Fibroblast of villous mesenchyme (primary cell): ENCODE results near the gene WHRN. TPM values are rescaled to one million over a fixed set of nuclear protein-coding genes. Genes with fewer than 3 reads are reported as not detected.

Experiments used
- DNase-seq: peaks from one replicate; pipeline ENCODE4 v3.0.0-alpha.2; 2010; ENCODE audit warnings: low read depth
- H3K4me3 ChIP-seq: 2 replicates; pipeline ENCODE4 v1.5.1; 2011; ENCODE audit warnings: low read depth, mild to moderate bottlenecking, low read length
- CTCF ChIP-seq: IDR thresholded peaks from 2 replicates; pipeline ENCODE4 v1.5.1; 2012; ENCODE audit warnings: low read depth, mild to moderate bottlenecking, low read length; ENCODE audit not compliant: insufficient read depth
- total RNA-seq: library from RNA; depleted of rRNA; stranded (reverse); fragments of >200 nt; gene quantifications from 2 replicates; pipeline ENCODE4 v1.2.3, GENCODE V29; 2012

WHRN gene
- total RNA-seq, 1 donor = 1.3 TPM

DNA sequence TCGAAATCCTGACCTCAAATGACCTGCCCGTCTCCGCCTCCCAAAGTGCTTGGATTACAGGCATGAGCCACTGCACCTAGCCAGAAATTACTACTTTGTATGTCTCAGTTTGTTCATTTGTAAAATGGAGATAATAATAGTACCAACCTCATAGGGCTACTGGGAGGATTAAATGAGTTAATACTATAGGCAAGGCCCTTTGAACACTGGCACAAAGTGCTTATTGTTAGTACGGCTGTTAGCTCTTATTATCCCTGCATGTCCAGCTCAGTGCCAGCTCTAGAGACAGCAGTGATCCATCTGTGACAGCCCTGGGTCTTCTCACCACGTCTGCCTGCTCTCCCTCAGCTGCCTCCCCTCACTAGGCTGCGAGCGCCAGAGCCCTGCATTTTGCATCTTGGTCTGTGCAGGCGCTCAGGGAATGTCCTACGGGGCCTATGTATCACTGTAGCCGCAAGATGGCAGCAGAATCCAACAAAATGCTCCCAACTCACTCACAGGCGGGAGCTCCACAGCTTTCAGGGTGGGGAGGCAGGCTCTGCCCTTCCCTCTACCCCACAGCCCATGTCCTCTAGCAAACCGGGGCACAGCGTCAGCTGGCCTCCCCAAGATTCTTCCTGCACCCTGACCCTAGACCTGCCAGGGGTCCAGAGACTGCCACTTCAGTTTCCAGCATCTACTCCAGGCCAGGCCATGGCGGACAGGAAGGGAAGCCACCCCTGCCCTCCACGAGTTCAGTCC, 99.8 kb downstream of the WHRN start:
- H3K4me3 ChIP-seq = no peak overlapping the region
- TF ChIP-seq CTCF = peak; percentile 82
- peak; percentile 79 for DNase-seq

- no peak for TF ChIP-seq CTCF
- no peak overlapping the region for H3K4me3 ChIP-seq
- DNase-seq = no peak
These were observed 100.7 kb downstream of the WHRN start for GRCh38 chr9:114404531-114404930.

DNA sequence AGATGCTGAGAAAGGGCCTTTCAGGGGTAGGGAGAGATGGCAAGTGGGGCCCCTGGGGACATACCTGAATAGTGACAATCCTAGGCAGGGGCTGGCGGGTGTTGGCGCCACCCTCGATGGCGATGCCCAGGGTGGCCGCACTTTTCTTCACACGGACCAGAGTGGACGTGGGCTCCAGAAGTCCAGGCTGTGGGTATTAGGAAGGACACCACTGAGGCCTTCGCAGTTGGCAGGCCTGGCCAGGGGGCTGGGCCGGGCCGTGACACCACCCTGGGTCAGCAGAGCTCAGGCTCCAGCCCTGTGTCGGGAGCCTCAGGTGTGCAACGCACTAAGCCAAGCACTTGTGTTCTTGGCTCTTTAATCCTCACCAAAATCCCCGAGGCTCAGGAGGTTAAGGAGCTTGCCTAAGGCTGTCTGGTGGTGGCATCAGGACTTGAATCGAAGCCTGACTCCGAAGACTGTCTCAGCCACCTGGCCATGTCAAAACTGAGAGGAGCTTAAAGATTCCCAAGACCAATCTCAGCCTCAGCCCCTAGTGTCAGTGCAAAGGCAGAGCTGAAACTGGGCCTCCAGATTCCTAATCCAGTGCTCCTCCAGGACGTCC, 102.0 kb downstream of the WHRN start:
- no peak for TF ChIP-seq CTCF
- DNase-seq = no peak

GRCh38 chr9:114401344-114401743, 103.9 kb downstream of the WHRN start:
- no peak overlapping the region for H3K4me3 ChIP-seq
- no peak for TF ChIP-seq CTCF

More for the DNA sequence above, 102.0 kb downstream of the WHRN start:
- no peak overlapping the region for H3K4me3 ChIP-seq

GRCh38 chr9:114400772-114401171, 104.5 kb downstream of the WHRN start:
- DNase-seq = no peak
- no peak for TF ChIP-seq CTCF
- H3K4me3 ChIP-seq = no peak overlapping the region

More at GRCh38 chr9:114401344-114401743, 103.9 kb downstream of the WHRN start:
- no peak for DNase-seq

GRCh38 chr9:114400219-114400618, 105.1 kb downstream of the WHRN start:
- no peak for TF ChIP-seq CTCF
- no peak overlapping the region for H3K4me3 ChIP-seq
- no peak for DNase-seq

GRCh38 chr9:114399381-114399780, 105.9 kb downstream of the WHRN start:
- no peak overlapping the region for H3K4me3 ChIP-seq
- no peak for TF ChIP-seq CTCF
- no peak for DNase-seq
